Body of pancreas (tissue), 4 donors: ENCODE results near the gene LILRA5. TPM values are rescaled to one million over a fixed set of nuclear protein-coding genes. Genes with fewer than 3 reads are reported as not detected.

Experiments
- ATAC-seq: fragments of 150-250 bp; one replicate; pipeline ENCODE4 v1.9.1; 2016
- DNase-seq, 4 donors: peaks; one replicate each; pipeline ENCODE4 v3.0.0-alpha.2; 2019
- H3K27ac ChIP-seq, 4 donors: fragments of 200-600 bp; sonication (generic); 1 replicate in 3 of 4; 2 replicates in 1 of 4; pipeline versions ENCODE4 v1.5.1 to v1.6.1; 2016 to 2019; ENCODE audit warnings: mild to moderate bottlenecking in 1 of 4, mixed read lengths in 1 of 4, moderate library complexity in 1 of 4
- H3K27me3 ChIP-seq, 2 donors: fragments of 200-600 bp; sonication (generic); one replicate each; pipeline ENCODE4 v1.6.0; 2016; ENCODE audit warnings: mild to moderate bottlenecking in 1 of 2
- H3K36me3 ChIP-seq, 2 donors: fragments of 200-600 bp; sonication (generic); replicated peaks in 1 of 2; 2 replicates each; pipeline ENCODE4 v1.5.1; 2016; ENCODE audit warnings: low read depth in 2 of 2; ENCODE audit not compliant: insufficient read depth in 1 of 2
- H3K4me1 ChIP-seq: fragments of 200-600 bp; sonication (generic); one replicate; pipeline ENCODE4 v1.6.0; 2016
- H3K4me3 ChIP-seq, 2 donors: fragments of 200-600 bp; sonication (generic); 1 replicate in 1 of 2; 2 replicates in 1 of 2; pipeline ENCODE4 v1.5.1; 2016 to 2019
- H3K9me3 ChIP-seq, 3 donors: fragments of 200-600 bp; sonication (generic); 1 replicate in 2 of 3; 2 replicates in 1 of 3; pipeline ENCODE4 v1.5.1; 2016
- CTCF ChIP-seq, 7 experiments: fragments of 450-650 bp in 4 of 7; fragments of 200-600 bp in 3 of 7; sonication (generic) in 3 of 7; IDR thresholded peaks; one replicate each; pipeline ENCODE4 v1.5.1; 2016 to 2019; ENCODE audit warnings: antibody characterized with exemption in 7 of 7
- POLR2A ChIP-seq, 3 donors: fragments of 450-650 bp; IDR thresholded peaks; one replicate each; pipeline ENCODE4 v1.6.1; 2016; ENCODE audit warnings: antibody characterized with exemption in 3 of 3, mild to moderate bottlenecking in 2 of 3
- WGBS, 2 donors: methylation state at CpG; one replicate each; pipeline ENCODE4 v1.1.5; 2017; 5-methylcytosine and 5-hydroxymethylcytosine counted together
- intact Hi-C: fragments of 100-400 bp; cut with DNase I; formaldehyde crosslinking; loops from one replicate; pipeline ENCODE4 v1.15.1; 2023
- total RNA-seq, 2 donors: library from RNA; depleted of rRNA; stranded (reverse); fragments of >200 nt; gene quantifications; one replicate each; pipeline ENCODE4 v1.1.0, GENCODE V29; 2016

Gene LILRA5
- total RNA-seq, 2 donors from 2014 or later: 0.78 TPM; not detected in 1

GRCh38 chr19:54351474-54351873, 38.5 kb upstream of the LILRA5 start:
- WGBS, 2 donors: 26 to 32% methylated on average over 2 of the region's 2 CpGs
- Histone ChIP-seq H3K27ac (no peak overlapping the region), H3K9me3 (no peaks in the 10 kb centered on the region), H3K4me1 (no peaks in the 10 kb centered on the region), H3K4me3 (no peak overlapping the region), H3K27me3 (no peaks in the 10 kb centered on the region), H3K36me3 (no peaks in the 10 kb centered on the region)
- ATAC-seq (no peak), DNase-seq (no peak)
- TF ChIP-seq POLR2A (IDR thresholded peaks at IDR 0.05): no peak
- no peak for TF ChIP-seq CTCF (IDR thresholded peaks at IDR 0.05)
- intact Hi-C loops: no loop called here

GRCh38 chr19:54345938-54346386, 33.0 kb upstream of the LILRA5 start:
- Histone ChIP-seq H3K9me3 (no peaks in the 10 kb centered on the region), H3K27me3 (no peaks in the 10 kb centered on the region), H3K4me3 (no peak overlapping the region), H3K4me1 (no peaks in the 10 kb centered on the region), H3K36me3 (no peaks in the 10 kb centered on the region), H3K27ac (no peak overlapping the region)
- DNase-seq (peak in 1 of 4 donors; percentile 18), ATAC-seq (no peak)
- TF ChIP-seq POLR2A (IDR thresholded peaks at IDR 0.05) (no peak), CTCF (IDR thresholded peaks at IDR 0.05) (no peak)
- intact Hi-C loops: no loop called here
- 50 to 59% methylated on average over 5 to 6 of the region's 6 CpGs for WGBS, 2 donors

GRCh38 chr19:54343868-54344267, 30.9 kb upstream of the LILRA5 start:
- ATAC-seq: no peak
- no peaks in the 10 kb centered on the region for H3K36me3 ChIP-seq
- no peaks in the 10 kb centered on the region for H3K4me1 ChIP-seq
- TF ChIP-seq POLR2A (IDR thresholded peaks at IDR 0.05) (no peak), CTCF (IDR thresholded peaks at IDR 0.05) (no peak)
- 24 to 26% methylated on average over 4 of the region's 4 CpGs for WGBS, 2 donors
- no peak for DNase-seq
- no peaks in the 10 kb centered on the region for H3K27me3 ChIP-seq
- H3K4me3 ChIP-seq: no peak overlapping the region
- no peak overlapping the region for H3K27ac ChIP-seq
- intact Hi-C loops: no loop called here
- no peaks in the 10 kb centered on the region for H3K9me3 ChIP-seq

- no peaks in the 10 kb centered on the region for H3K36me3 ChIP-seq
- 81 to 82% methylated on average over 6 to 8 of the region's 8 CpGs for WGBS, 2 donors
- ATAC-seq (no peak), DNase-seq (no peak)
- no peaks in the 10 kb centered on the region for H3K9me3 ChIP-seq
- no peak overlapping the region for H3K27ac ChIP-seq
- TF ChIP-seq POLR2A (IDR thresholded peaks at IDR 0.05) (no peak), CTCF (IDR thresholded peaks at IDR 0.05) (no peak)
- no peak overlapping the region for H3K4me3 ChIP-seq
- no peaks in the 10 kb centered on the region for H3K27me3 ChIP-seq
- H3K4me1 ChIP-seq: no peaks in the 10 kb centered on the region
- intact Hi-C loops: no loop called here
Observed at GRCh38 chr19:54341295-54341694, 28.3 kb upstream of the LILRA5 start.

- TF ChIP-seq POLR2A (IDR thresholded peaks at IDR 0.05): no peak
- no peak for TF ChIP-seq CTCF (IDR thresholded peaks at IDR 0.05)
- H3K4me1 ChIP-seq: no peaks in the 10 kb centered on the region
- intact Hi-C loops: no loop called here
- 48% methylated on average over 9 of the region's 9 CpGs for WGBS, 2 donors
- H3K27me3 ChIP-seq: no peaks in the 10 kb centered on the region
- ATAC-seq (no peak), DNase-seq (peak in 1 of 4 donors; percentile 22)
- no peak overlapping the region for H3K4me3 ChIP-seq
- no peak overlapping the region for H3K27ac ChIP-seq
- no peaks in the 10 kb centered on the region for H3K9me3 ChIP-seq
- H3K36me3 ChIP-seq: no peaks in the 10 kb centered on the region
Observed at GRCh38 chr19:54339646-54340358, 26.8 kb upstream of the LILRA5 start.
